ENCODE measurements around the gene RGS6. TPM values are rescaled to one million over a fixed set of nuclear protein-coding genes. Genes with fewer than 3 reads are reported as not detected.

Gene RGS6
- total RNA-seq, 4 donors from 2014 or later, result 0.46 to 3.7 (median 1.6) TPM

GRCh38 chr14:72568296-72568992 lies 636.2 kb downstream of the RGS6 start:
- intact Hi-C loops (cut with DNase I; ENCODE audit: low total_unique reads) (no loop called here), in situ Hi-C loops (cut with MboI; ENCODE audit: low sequenced_read_pairs in 4 of 4) (no loop called here)
- H3K27me3 ChIP-seq, result no peaks in the 10 kb centered on the region
- TF ChIP-seq POLR2A (IDR thresholded peaks at IDR 0.05), result no peak
- TF ChIP-seq CTCF (IDR thresholded peaks at IDR 0.05 in 4 of 5, conservative IDR thresholded peaks at IDR 0.05 in 1 of 5), result no peak
- no peaks in the 10 kb centered on the region for H3K9me3 ChIP-seq
- no peak overlapping the region for H3K4me3 ChIP-seq
- no peak overlapping the region for H3K27ac ChIP-seq
- ATAC-seq (no peak), DNase-seq (no peak)
- peaks cover 18 to 27% of the 10 kb centered on the region in 2 donors for H3K4me1 ChIP-seq
- H3K36me3 ChIP-seq, result no peaks in the 10 kb centered on the region

- ATAC-seq, result no peak
- intact Hi-C loops (cut with DNase I; ENCODE audit: low total_unique reads), result no loop called here
- in situ Hi-C loops (cut with MboI; ENCODE audit: low sequenced_read_pairs in 4 of 4), result no loop called here
- no peaks in the 10 kb centered on the region for H3K36me3 ChIP-seq
- no peak overlapping the region for H3K4me3 ChIP-seq
- no peaks in the 10 kb centered on the region for H3K4me1 ChIP-seq
- H3K27me3 ChIP-seq, result no peaks in the 10 kb centered on the region
- H3K9me3 ChIP-seq, result no peaks in the 10 kb centered on the region
- no peak overlapping the region for H3K27ac ChIP-seq
- no peak for TF ChIP-seq POLR2A (IDR thresholded peaks at IDR 0.05)
- no peak for TF ChIP-seq CTCF (IDR thresholded peaks at IDR 0.05 in 4 of 5, conservative IDR thresholded peaks at IDR 0.05 in 1 of 5)
- DNase-seq, result no peak
These were observed 641.6 kb downstream of the RGS6 start for GRCh38 chr14:72573725-72574417.

- in situ Hi-C loops (cut with MboI; ENCODE audit: low sequenced_read_pairs in 4 of 4), result no loop called here
- Histone ChIP-seq H3K27ac (no peak overlapping the region), H3K4me3 (no peak overlapping the region), H3K36me3 (no peaks in the 10 kb centered on the region), H3K27me3 (no peaks in the 10 kb centered on the region), H3K4me1 (no peaks in the 10 kb centered on the region), H3K9me3 (no peaks in the 10 kb centered on the region)
- intact Hi-C loops (cut with DNase I; ENCODE audit: low total_unique reads), result no loop called here
- no peak for TF ChIP-seq CTCF (IDR thresholded peaks at IDR 0.05 in 4 of 5, conservative IDR thresholded peaks at IDR 0.05 in 1 of 5)
- no peak for TF ChIP-seq POLR2A (IDR thresholded peaks at IDR 0.05)
- DNase-seq (no peak), ATAC-seq (no peak)
These were observed 642.5 kb downstream of the RGS6 start for GRCh38 chr14:72574715-72575114.

- Histone ChIP-seq H3K36me3 (no peaks in the 10 kb centered on the region), H3K9me3 (no peaks in the 10 kb centered on the region), H3K4me1 (no peaks in the 10 kb centered on the region), H3K4me3 (no peak overlapping the region), H3K27me3 (no peaks in the 10 kb centered on the region), H3K27ac (no peak overlapping the region)
- no peak for ATAC-seq
- TF ChIP-seq POLR2A (IDR thresholded peaks at IDR 0.05) (no peak), CTCF (IDR thresholded peaks at IDR 0.05 in 4 of 5, conservative IDR thresholded peaks at IDR 0.05 in 1 of 5) (no peak)
- DNase-seq, result no peak
- in situ Hi-C loops (cut with MboI; ENCODE audit: low sequenced_read_pairs in 4 of 4) (no loop called here), intact Hi-C loops (cut with DNase I; ENCODE audit: low total_unique reads) (no loop called here)
These were observed 644.0 kb downstream of the RGS6 start for GRCh38 chr14:72576258-72576657.

Data from gastrocnemius medialis (tissue), 4 donors.